Mesendoderm (in vitro differentiated cells): ENCODE results near the gene CCR5AS.

Experiments
- DNase-seq: peaks from one replicate; pipeline ENCODE4 v3.0.0; 2013
- H2AK5ac ChIP-seq: 2 replicates; pipeline ENCODE4 v1.6.1; 2013; ENCODE audit warnings: low read length, inconsistent platforms
- H2BK120ac ChIP-seq: 2 replicates; pipeline ENCODE4 v1.6.1; 2013; ENCODE audit warnings: low read depth, mild to moderate bottlenecking, low read length, moderate library complexity, mixed read lengths
- H2BK15ac ChIP-seq: replicated peaks from 2 replicates; pipeline ENCODE4 v1.6.1; 2013; ENCODE audit warnings: low read depth, mild to moderate bottlenecking, moderate library complexity
- H2BK5ac ChIP-seq: 2 replicates; pipeline ENCODE4 v1.6.1; 2013; ENCODE audit warnings: low read length, inconsistent platforms
- H3K18ac ChIP-seq: 2 replicates; pipeline ENCODE4 v1.6.1; 2013; ENCODE audit warnings: mild to moderate bottlenecking, low read length, mixed read lengths
- H3K23ac ChIP-seq: one replicate; pipeline ENCODE4 v1.6.1; 2013; ENCODE audit warnings: low read length
- H3K27ac ChIP-seq: 2 replicates; pipeline ENCODE4 v1.5.1; 2013; ENCODE audit warnings: low read depth, mild to moderate bottlenecking, inconsistent platforms, low read length, moderate library complexity
- H3K27me3 ChIP-seq: 2 replicates; pipeline ENCODE4 v1.6.1; 2013; ENCODE audit warnings: low read length, control low read depth, mild to moderate bottlenecking, inconsistent platforms; ENCODE audit not compliant: insufficient read depth, poor library complexity
- H3K36me3 ChIP-seq: 2 replicates; pipeline ENCODE4 v1.6.1; 2013; ENCODE audit warnings: low read length, inconsistent platforms; ENCODE audit not compliant: control insufficient read depth, insufficient read depth
- H3K4ac ChIP-seq: one replicate; pipeline ENCODE4 v1.6.1; 2013; ENCODE audit warnings: low read depth, mild to moderate bottlenecking, low read length, moderate library complexity
- H3K4me1 ChIP-seq: 2 replicates; pipeline ENCODE4 v1.6.1; 2013; ENCODE audit warnings: low read depth, low read length, inconsistent platforms; ENCODE audit not compliant: control insufficient read depth
- H3K4me2 ChIP-seq: 2 replicates; pipeline ENCODE4 v1.6.1; 2013; ENCODE audit warnings: low read length
- H3K4me3 ChIP-seq: 2 replicates; pipeline ENCODE4 v1.5.1; 2013; ENCODE audit warnings: mild to moderate bottlenecking, low read length
- H3K56ac ChIP-seq: one replicate; pipeline ENCODE4 v1.6.1; 2013; ENCODE audit warnings: low read length
- H3K79me1 ChIP-seq: 2 replicates; pipeline ENCODE4 v1.6.1; 2013; ENCODE audit warnings: low read length, inconsistent platforms
- H3K79me2 ChIP-seq: 2 replicates; pipeline ENCODE4 v1.6.1; 2013; ENCODE audit warnings: mild to moderate bottlenecking, low read length; ENCODE audit not compliant: control insufficient read depth, insufficient read depth
- H3K9ac ChIP-seq: 2 replicates; pipeline ENCODE4 v1.6.1; 2013; ENCODE audit warnings: low read length, inconsistent platforms
- H4K5ac ChIP-seq: one replicate; pipeline ENCODE4 v1.6.1; 2013; ENCODE audit warnings: low read length
- H4K8ac ChIP-seq: one replicate; pipeline ENCODE4 v1.6.1; 2013; ENCODE audit warnings: low read depth, mild to moderate bottlenecking, control low read depth, low read length, moderate library complexity
- WGBS: extraction: QIAGEN DNeasy Blood & Tissue Kit; methylation state at CpG from one replicate; pipeline ENCODE4 v1.1.7; 2013; ENCODE audit warnings: low lambda C conversion rate, missing lambda C conversion rate; ENCODE audit not compliant: insufficient coverage; ENCODE audit errors: extremely low coverage; 5-methylcytosine and 5-hydroxymethylcytosine counted together

CCR5AS gene

GRCh38 chr3:46371519-46372340, 35.1 kb downstream of the CCR5AS start:
- peaks cover 1% of the 10 kb centered on the region for H3K4me1 ChIP-seq
- no peaks in the 10 kb centered on the region for H3K36me3 ChIP-seq
- no peak overlapping the region for H2AK5ac ChIP-seq
- H3K27me3 ChIP-seq = no peaks in the 10 kb centered on the region
- H3K4me3 ChIP-seq = no peak overlapping the region
- H3K79me2 ChIP-seq = no peaks in the 10 kb centered on the region
- no peaks in the 10 kb centered on the region for H3K79me1 ChIP-seq
- no peak overlapping the region for H2BK5ac ChIP-seq
- H3K56ac ChIP-seq = no peak overlapping the region
- no peak overlapping the region for H3K23ac ChIP-seq
- no peak overlapping the region for H3K4me2 ChIP-seq
- no peak overlapping the region for H3K9ac ChIP-seq
- no peak overlapping the region for H3K18ac ChIP-seq
- WGBS = no CpG with 5 or more reads among the region's 10 CpGs
- H4K8ac ChIP-seq = no peak overlapping the region
- H3K4ac ChIP-seq = no peak overlapping the region
- no peak overlapping the region for H4K5ac ChIP-seq
- no peak overlapping the region for H2BK15ac ChIP-seq
- H2BK120ac ChIP-seq = no peak overlapping the region
- no peak overlapping the region for H3K27ac ChIP-seq
- DNase-seq = no peak

- Histone ChIP-seq H3K9ac (no peak within 1 kb of the TSS), H3K4ac (no peak within 1 kb of the TSS), H3K4me3 (no peak within 1 kb of the TSS), H3K4me2 (no peak within 1 kb of the TSS), H3K79me1 (no peaks in the 10 kb centered on the region), H3K27ac (no peak within 1 kb of the TSS), H2AK5ac (no peak within 1 kb of the TSS), H2BK5ac (no peak within 1 kb of the TSS), H2BK15ac (no peak within 1 kb of the TSS), H3K79me2 (no peaks in the 10 kb centered on the region), H3K23ac (no peak within 1 kb of the TSS), H3K18ac (no peak within 1 kb of the TSS), H3K4me1 (peaks cover 1% of the 10 kb centered on the region), H3K36me3 (no peaks in the 10 kb centered on the region), H4K5ac (no peak within 1 kb of the TSS), H2BK120ac (no peak within 1 kb of the TSS), H4K8ac (no peak within 1 kb of the TSS), H3K56ac (no peak within 1 kb of the TSS), H3K27me3 (no peaks in the 10 kb centered on the region)
- no peak for DNase-seq
- WGBS = no CpG with 5 or more reads among the region's 5 CpGs
Measured at GRCh38 chr3:46370839-46371518, 35.9 kb downstream of the CCR5AS start, which contains the start of gene CCR5. Gene CCR5, plus strand, starts transcription at chr3:46370946. Its CDS starts 1,957 bp downstream, at chr3:46372903.

- Histone ChIP-seq H3K79me2 (no peaks in the 10 kb centered on the region), H3K23ac (no peak overlapping the region), H3K79me1 (no peaks in the 10 kb centered on the region), H3K18ac (no peak overlapping the region), H3K4me1 (peaks cover 1% of the 10 kb centered on the region), H4K5ac (no peak overlapping the region), H2AK5ac (no peak overlapping the region), H3K9ac (no peak overlapping the region), H2BK120ac (no peak overlapping the region), H3K4ac (no peak overlapping the region), H4K8ac (no peak overlapping the region), H3K36me3 (no peaks in the 10 kb centered on the region), H3K4me3 (no peak overlapping the region), H3K56ac (no peak overlapping the region), H2BK5ac (no peak overlapping the region), H3K27me3 (no peaks in the 10 kb centered on the region), H2BK15ac (no peak overlapping the region), H3K27ac (no peak overlapping the region), H3K4me2 (no peak overlapping the region)
- no CpG with 5 or more reads among the region's 6 CpGs for WGBS
- no peak for DNase-seq
Measured at GRCh38 chr3:46369675-46370132, 37.2 kb downstream of the CCR5AS start.

GRCh38 chr3:46369151-46369550, 37.7 kb downstream of the CCR5AS start:
- H3K4ac ChIP-seq = no peak overlapping the region
- H3K4me3 ChIP-seq = no peak overlapping the region
- no peak overlapping the region for H2BK5ac ChIP-seq
- H3K23ac ChIP-seq = no peak overlapping the region
- H2BK120ac ChIP-seq = no peak overlapping the region
- H3K27me3 ChIP-seq = no peaks in the 10 kb centered on the region
- no peak overlapping the region for H3K18ac ChIP-seq
- no peak overlapping the region for H4K8ac ChIP-seq
- no peak overlapping the region for H3K9ac ChIP-seq
- H2BK15ac ChIP-seq = no peak overlapping the region
- H4K5ac ChIP-seq = no peak overlapping the region
- H3K79me2 ChIP-seq = no peaks in the 10 kb centered on the region
- no peak overlapping the region for H3K56ac ChIP-seq
- peaks cover 1% of the 10 kb centered on the region for H3K4me1 ChIP-seq
- H3K79me1 ChIP-seq = no peaks in the 10 kb centered on the region
- no peak overlapping the region for H3K27ac ChIP-seq
- no peak for DNase-seq
- no peak overlapping the region for H2AK5ac ChIP-seq
- no peaks in the 10 kb centered on the region for H3K36me3 ChIP-seq
- H3K4me2 ChIP-seq = no peak overlapping the region
- no CpG with 5 or more reads among the region's 4 CpGs for WGBS

GRCh38 chr3:46368569-46368968, 38.3 kb downstream of the CCR5AS start:
- no peak overlapping the region for H2AK5ac ChIP-seq

More at GRCh38 chr3:46368569-46368968, 38.3 kb downstream of the CCR5AS start:
- Histone ChIP-seq H3K18ac (no peak overlapping the region), H4K8ac (no peak overlapping the region), H2BK15ac (no peak overlapping the region), H3K4me1 (peaks cover 1% of the 10 kb centered on the region), H3K56ac (no peak overlapping the region), H3K36me3 (no peaks in the 10 kb centered on the region), H4K5ac (no peak overlapping the region), H2BK120ac (no peak overlapping the region), H3K4me2 (no peak overlapping the region), H3K9ac (no peak overlapping the region), H3K4ac (no peak overlapping the region), H2BK5ac (no peak overlapping the region), H3K27me3 (no peaks in the 10 kb centered on the region), H3K27ac (no peak overlapping the region), H3K23ac (no peak overlapping the region), H3K79me2 (no peaks in the 10 kb centered on the region), H3K4me3 (no peak overlapping the region), H3K79me1 (no peaks in the 10 kb centered on the region)
- peak; percentile 87 for DNase-seq
- no CpG with 5 or more reads among the region's 7 CpGs for WGBS
